ENCODE measurements around the gene TSTD1.

DNA sequence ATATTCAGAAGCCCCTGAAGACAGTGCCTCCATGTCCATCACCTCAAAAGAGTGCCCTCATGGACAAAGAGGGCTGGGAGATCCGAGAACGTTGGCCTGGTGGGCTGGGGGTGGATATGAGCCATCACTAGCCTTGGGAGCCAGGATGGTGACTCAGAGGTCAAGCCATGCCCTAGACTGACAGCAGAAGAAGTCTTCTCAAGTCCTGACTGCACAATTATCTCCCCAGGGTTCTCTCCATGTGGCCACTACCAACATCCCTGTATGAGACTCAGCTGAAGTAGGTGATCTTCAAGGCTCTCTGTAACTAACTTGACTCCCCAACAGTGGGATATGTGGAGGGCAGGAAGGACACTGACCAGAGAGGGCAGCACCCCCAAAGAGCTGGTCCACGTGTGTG is 14.1 kb upstream of the TSTD1 start:
- TF ChIP-seq CTCF (IDR thresholded peaks at IDR 0.05) (no peak), POLR2A (IDR thresholded peaks at IDR 0.05) (no peak), POLR2AphosphoS5 (IDR thresholded peaks at IDR 0.05) (no peak)
